ENCODE measurements around the gene SIGLEC1.

Gene SIGLEC1

GRCh38 chr20:3739054-3739925 is 26.9 kb upstream of the SIGLEC1 start (continued):
- TF ChIP-seq, protein P1, sequence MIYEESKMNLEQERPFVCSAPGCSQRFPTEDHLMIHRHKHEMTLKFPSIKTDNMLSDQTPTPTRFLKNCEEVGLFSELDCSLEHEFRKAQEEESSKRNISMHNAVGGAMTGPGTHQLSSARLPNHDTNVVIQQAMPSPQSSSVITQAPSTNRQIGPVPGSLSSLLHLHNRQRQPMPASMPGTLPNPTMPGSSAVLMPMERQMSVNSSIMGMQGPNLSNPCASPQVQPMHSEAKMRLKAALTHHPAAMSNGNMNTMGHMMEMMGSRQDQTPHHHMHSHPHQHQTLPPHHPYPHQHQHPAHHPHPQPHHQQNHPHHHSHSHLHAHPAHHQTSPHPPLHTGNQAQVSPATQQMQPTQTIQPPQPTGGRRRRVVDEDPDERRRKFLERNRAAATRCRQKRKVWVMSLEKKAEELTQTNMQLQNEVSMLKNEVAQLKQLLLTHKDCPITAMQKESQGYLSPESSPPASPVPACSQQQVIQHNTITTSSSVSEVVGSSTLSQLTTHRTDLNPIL (CRISPR knock-in tag; IDR thresholded peaks at IDR 0.05; ENCODE audit: low read depth): no peak
- no peak for TF ChIP-seq SNAI2 (CRISPR knock-in tag; IDR thresholded peaks at IDR 0.05)
- TF ChIP-seq ESRRG (CRISPR knock-in tag; IDR thresholded peaks at IDR 0.05): no peak
- TF ChIP-seq ISL1 (CRISPR knock-in tag; IDR thresholded peaks at IDR 0.05): no peak
- TF ChIP-seq BACH2 (CRISPR knock-in tag; IDR thresholded peaks at IDR 0.05; ENCODE audit: borderline replicate concordance): no peak

GRCh38 chr20:3738111-3739053 is 26.0 kb upstream of the SIGLEC1 start:
- no peak; the same call in 2 of the 3 replicates for ATAC-seq
- TF ChIP-seq GLIS3 (CRISPR knock-in tag; IDR thresholded peaks at IDR 0.05) (no peak), ZNF8 (CRISPR knock-in tag; IDR thresholded peaks at IDR 0.05) (no peak), PPARA (CRISPR knock-in tag; IDR thresholded peaks at IDR 0.05; ENCODE audit: borderline replicate concordance) (no peak), ZFP30 (CRISPR knock-in tag; IDR thresholded peaks at IDR 0.05) (no peak), TCF4 (CRISPR knock-in tag; IDR thresholded peaks at IDR 0.05; ENCODE audit: borderline replicate concordance) (no peak), CSDC2 (CRISPR knock-in tag; IDR thresholded peaks at IDR 0.05) (no peak), ARNTL (CRISPR knock-in tag; IDR thresholded peaks at IDR 0.05; ENCODE audit: borderline replicate concordance, low read depth) (no peak), TOX (CRISPR knock-in tag; IDR thresholded peaks at IDR 0.05; ENCODE audit: borderline replicate concordance) (no peak), TSHZ2 (CRISPR knock-in tag; IDR thresholded peaks at IDR 0.05) (no peak), ZC3H10 (CRISPR knock-in tag; IDR thresholded peaks at IDR 0.05) (no peak), RARB (CRISPR knock-in tag; IDR thresholded peaks at IDR 0.05) (no peak), SNAI2 (CRISPR knock-in tag; IDR thresholded peaks at IDR 0.05) (no peak), BACH2 (CRISPR knock-in tag; IDR thresholded peaks at IDR 0.05; ENCODE audit: borderline replicate concordance) (no peak), PATZ1 (CRISPR knock-in tag; IDR thresholded peaks at IDR 0.05; ENCODE audit: borderline replicate concordance) (no peak), ZNF565 (CRISPR knock-in tag; conservative IDR thresholded peaks at IDR 0.05; ENCODE audit: low read depth) (no peak), ISL1 (CRISPR knock-in tag; IDR thresholded peaks at IDR 0.05) (no peak), OSR1 (CRISPR knock-in tag; IDR thresholded peaks at IDR 0.05) (no peak), ESRRG (CRISPR knock-in tag; IDR thresholded peaks at IDR 0.05) (no peak)
- TF ChIP-seq, protein P2, sequence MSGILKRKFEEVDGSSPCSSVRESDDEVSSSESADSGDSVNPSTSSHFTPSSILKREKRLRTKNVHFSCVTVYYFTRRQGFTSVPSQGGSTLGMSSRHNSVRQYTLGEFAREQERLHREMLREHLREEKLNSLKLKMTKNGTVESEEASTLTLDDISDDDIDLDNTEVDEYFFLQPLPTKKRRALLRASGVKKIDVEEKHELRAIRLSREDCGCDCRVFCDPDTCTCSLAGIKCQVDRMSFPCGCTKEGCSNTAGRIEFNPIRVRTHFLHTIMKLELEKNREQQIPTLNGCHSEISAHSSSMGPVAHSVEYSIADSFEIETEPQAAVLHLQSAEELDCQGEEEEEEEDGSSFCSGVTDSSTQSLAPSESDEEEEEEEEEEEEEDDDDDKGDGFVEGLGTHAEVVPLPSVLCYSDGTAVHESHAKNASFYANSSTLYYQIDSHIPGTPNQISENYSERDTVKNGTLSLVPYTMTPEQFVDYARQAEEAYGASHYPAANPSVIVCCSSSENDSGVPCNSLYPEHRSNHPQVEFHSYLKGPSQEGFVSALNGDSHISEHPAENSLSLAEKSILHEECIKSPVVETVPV (CRISPR knock-in tag; IDR thresholded peaks at IDR 0.05): no peak

GRCh38 chr20:3735768-3736167 is 23.4 kb upstream of the SIGLEC1 start:
- TF ChIP-seq ZC3H10 (CRISPR knock-in tag; IDR thresholded peaks at IDR 0.05) (no peak), PATZ1 (CRISPR knock-in tag; IDR thresholded peaks at IDR 0.05; ENCODE audit: borderline replicate concordance) (no peak), ARNTL (CRISPR knock-in tag; IDR thresholded peaks at IDR 0.05; ENCODE audit: borderline replicate concordance, low read depth) (no peak), ZNF8 (CRISPR knock-in tag; IDR thresholded peaks at IDR 0.05) (no peak), ESRRG (CRISPR knock-in tag; IDR thresholded peaks at IDR 0.05) (no peak), GLIS3 (CRISPR knock-in tag; IDR thresholded peaks at IDR 0.05) (no peak), CSDC2 (CRISPR knock-in tag; IDR thresholded peaks at IDR 0.05) (no peak)
- TF ChIP-seq, protein P3, sequence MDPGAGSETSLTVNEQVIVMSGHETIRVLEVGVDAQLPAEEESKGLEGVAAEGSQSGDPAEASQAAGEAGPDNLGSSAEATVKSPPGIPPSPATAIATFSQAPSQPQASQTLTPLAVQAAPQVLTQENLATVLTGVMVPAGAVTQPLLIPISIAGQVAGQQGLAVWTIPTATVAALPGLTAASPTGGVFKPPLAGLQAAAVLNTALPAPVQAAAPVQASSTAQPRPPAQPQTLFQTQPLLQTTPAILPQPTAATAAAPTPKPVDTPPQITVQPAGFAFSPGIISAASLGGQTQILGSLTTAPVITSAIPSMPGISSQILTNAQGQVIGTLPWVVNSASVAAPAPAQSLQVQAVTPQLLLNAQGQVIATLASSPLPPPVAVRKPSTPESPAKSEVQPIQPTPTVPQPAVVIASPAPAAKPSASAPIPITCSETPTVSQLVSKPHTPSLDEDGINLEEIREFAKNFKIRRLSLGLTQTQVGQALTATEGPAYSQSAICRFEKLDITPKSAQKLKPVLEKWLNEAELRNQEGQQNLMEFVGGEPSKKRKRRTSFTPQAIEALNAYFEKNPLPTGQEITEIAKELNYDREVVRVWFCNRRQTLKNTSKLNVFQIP (CRISPR knock-in tag; IDR thresholded peaks at IDR 0.05; ENCODE audit: borderline replicate concordance, low read depth): no peak
- TF ChIP-seq, protein P1 (CRISPR knock-in tag; IDR thresholded peaks at IDR 0.05; ENCODE audit: low read depth): no peak
- no peak for ATAC-seq

Data from SK-N-SH treated with all-trans-retinoic acid at 6 μM for 48 hours (cell line).